Measurements from ENCODE around the gene MORN1. TPM values are rescaled to one million over a fixed set of nuclear protein-coding genes. Genes with fewer than 3 reads are reported as not detected.

The MORN1 gene
- total and polyA plus RNA-seq, 9 of the 15 experiments (the other 6 are each of a cell fraction or from before 2014, with no cell fraction given): 0.24 to 9.3 (median 4.2) TPM

DNA sequence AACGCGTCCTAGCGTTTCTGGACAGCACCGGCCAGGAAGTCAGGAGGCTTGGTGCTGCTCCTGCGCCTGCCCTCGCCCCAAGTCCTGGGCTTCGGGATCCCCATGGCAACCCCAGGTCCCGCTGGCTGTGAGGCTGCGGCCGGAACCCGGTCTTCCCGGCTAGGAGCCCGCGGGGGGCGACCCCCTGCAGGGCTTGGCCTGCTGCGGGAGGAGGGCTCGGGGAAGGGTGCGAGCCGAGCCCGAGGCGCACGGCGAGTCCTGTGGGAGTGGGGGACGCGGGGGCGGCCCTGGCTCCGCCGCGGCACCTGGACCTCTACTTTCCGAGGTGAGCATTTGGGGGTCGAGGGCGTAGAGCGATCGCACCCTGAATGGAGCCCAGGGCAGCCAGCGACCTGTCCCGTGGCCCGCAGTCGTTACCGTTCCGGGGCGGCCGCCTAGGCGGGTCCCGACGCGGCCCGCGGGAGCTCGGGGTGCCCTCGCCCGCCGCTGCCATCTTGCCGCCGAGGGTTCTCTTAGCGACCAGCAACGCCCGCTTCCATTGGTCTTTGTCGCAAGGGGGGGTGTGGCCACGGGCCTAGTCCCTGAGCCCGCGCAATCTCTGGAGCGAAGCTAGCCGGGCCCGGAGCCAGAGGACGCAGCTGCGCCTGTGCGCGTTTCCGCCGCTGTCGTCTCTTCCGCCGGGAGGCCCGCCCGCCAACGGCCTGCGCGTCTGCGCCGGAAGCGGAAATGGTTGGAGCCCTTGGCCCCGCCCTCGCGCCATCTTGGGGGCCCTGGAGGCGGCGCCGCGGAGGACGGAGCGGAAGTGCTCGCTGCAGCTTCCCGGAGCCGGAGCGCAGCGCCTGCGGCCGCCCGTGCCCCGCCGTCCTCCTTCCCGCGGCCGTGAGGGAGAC lies at the start of gene MORN1, which contains the start of gene RER1 (continued):
- TF ChIP-seq, protein P1, sequence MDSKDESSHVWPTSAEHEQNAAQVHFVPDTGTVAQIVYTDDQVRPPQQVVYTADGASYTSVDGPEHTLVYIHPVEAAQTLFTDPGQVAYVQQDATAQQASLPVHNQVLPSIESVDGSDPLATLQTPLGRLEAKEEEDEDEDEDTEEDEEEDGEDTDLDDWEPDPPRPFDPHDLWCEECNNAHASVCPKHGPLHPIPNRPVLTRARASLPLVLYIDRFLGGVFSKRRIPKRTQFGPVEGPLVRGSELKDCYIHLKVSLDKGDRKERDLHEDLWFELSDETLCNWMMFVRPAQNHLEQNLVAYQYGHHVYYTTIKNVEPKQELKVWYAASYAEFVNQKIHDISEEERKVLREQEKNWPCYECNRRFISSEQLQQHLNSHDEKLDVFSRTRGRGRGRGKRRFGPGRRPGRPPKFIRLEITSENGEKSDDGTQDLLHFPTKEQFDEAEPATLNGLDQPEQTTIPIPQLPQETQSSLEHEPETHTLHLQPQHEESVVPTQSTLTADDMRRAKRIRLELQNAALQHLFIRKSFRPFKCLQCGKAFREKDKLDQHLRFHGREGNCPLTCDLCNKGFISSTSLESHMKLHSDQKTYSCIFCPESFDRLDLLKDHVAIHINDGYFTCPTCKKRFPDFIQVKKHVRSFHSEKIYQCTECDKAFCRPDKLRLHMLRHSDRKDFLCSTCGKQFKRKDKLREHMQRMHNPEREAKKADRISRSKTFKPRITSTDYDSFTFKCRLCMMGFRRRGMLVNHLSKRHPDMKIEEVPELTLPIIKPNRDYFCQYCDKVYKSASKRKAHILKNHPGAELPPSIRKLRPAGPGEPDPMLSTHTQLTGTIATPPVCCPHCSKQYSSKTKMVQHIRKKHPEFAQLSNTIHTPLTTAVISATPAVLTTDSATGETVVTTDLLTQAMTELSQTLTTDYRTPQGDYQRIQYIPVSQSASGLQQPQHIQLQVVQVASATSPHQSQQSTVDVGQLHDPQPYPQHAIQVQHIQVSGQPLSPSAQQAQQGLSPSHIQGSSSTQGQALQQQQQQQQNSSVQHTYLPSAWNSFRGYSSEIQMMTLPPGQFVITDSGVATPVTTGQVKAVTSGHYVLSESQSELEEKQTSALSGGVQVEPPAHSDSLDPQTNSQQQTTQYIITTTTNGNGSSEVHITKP (IDR thresholded peaks at IDR 0.05; ENCODE audit: partially characterized antibody): peak; percentile 41
- no peak for TF ChIP-seq ZNF274 (IDR thresholded peaks at IDR 0.05; ENCODE audit: borderline replicate concordance, low read depth, low read length)
- TF ChIP-seq, protein P2, sequence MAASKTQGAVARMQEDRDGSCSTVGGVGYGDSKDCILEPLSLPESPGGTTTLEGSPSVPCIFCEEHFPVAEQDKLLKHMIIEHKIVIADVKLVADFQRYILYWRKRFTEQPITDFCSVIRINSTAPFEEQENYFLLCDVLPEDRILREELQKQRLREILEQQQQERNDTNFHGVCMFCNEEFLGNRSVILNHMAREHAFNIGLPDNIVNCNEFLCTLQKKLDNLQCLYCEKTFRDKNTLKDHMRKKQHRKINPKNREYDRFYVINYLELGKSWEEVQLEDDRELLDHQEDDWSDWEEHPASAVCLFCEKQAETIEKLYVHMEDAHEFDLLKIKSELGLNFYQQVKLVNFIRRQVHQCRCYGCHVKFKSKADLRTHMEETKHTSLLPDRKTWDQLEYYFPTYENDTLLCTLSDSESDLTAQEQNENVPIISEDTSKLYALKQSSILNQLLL (CRISPR knock-in tag; IDR thresholded peaks at IDR 0.05; ENCODE audit: borderline replicate concordance): no peak
- TF ChIP-seq, protein P3, sequence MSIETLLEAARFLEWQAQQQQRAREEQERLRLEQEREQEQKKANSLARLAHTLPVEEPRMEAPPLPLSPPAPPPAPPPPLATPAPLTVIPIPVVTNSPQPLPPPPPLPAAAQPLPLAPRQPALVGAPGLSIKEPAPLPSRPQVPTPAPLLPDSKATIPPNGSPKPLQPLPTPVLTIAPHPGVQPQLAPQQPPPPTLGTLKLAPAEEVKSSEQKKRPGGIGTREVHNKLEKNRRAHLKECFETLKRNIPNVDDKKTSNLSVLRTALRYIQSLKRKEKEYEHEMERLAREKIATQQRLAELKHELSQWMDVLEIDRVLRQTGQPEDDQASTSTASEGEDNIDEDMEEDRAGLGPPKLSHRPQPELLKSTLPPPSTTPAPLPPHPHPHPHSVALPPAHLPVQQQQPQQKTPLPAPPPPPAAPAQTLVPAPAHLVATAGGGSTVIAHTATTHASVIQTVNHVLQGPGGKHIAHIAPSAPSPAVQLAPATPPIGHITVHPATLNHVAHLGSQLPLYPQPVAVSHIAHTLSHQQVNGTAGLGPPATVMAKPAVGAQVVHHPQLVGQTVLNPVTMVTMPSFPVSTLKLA (conservative IDR thresholded peaks at IDR 0.05): peak; percentile 83 to 95
- TF ChIP-seq POLR2G (IDR thresholded peaks at IDR 0.05; ENCODE audit: low read depth, low read length): peak; percentile 90
- TF ChIP-seq NR2C1 (IDR thresholded peaks at IDR 0.05): peak; percentile 90
- TF ChIP-seq NR2C1 (tag; IDR thresholded peaks at IDR 0.05): peak; percentile 93
- TF ChIP-seq CBX2 (IDR thresholded peaks at IDR 0.05; ENCODE audit: insufficient read depth, low read length, poor library complexity, severe bottlenecking): no peak
- no peak for TF ChIP-seq ZNF436 (CRISPR knock-in tag; IDR thresholded peaks at IDR 0.05)
- TF ChIP-seq E2F3 (CRISPR knock-in tag; IDR thresholded peaks at IDR 0.05): peak; percentile 94
- TF ChIP-seq, protein P4, sequence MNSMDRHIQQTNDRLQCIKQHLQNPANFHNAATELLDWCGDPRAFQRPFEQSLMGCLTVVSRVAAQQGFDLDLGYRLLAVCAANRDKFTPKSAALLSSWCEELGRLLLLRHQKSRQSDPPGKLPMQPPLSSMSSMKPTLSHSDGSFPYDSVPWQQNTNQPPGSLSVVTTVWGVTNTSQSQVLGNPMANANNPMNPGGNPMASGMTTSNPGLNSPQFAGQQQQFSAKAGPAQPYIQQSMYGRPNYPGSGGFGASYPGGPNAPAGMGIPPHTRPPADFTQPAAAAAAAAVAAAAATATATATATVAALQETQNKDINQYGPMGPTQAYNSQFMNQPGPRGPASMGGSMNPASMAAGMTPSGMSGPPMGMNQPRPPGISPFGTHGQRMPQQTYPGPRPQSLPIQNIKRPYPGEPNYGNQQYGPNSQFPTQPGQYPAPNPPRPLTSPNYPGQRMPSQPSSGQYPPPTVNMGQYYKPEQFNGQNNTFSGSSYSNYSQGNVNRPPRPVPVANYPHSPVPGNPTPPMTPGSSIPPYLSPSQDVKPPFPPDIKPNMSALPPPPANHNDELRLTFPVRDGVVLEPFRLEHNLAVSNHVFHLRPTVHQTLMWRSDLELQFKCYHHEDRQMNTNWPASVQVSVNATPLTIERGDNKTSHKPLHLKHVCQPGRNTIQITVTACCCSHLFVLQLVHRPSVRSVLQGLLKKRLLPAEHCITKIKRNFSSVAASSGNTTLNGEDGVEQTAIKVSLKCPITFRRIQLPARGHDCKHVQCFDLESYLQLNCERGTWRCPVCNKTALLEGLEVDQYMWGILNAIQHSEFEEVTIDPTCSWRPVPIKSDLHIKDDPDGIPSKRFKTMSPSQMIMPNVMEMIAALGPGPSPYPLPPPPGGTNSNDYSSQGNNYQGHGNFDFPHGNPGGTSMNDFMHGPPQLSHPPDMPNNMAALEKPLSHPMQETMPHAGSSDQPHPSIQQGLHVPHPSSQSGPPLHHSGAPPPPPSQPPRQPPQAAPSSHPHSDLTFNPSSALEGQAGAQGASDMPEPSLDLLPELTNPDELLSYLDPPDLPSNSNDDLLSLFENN (IDR thresholded peaks at IDR 0.05; ENCODE audit: low read depth in 2 of 2, low read length in 2 of 2): peak in 1 of 2 experiments; percentile 63; a peak in 2 of 4 replicates
- TF ChIP-seq ESRRA (IDR thresholded peaks at IDR 0.05; ENCODE audit: borderline replicate concordance, low read depth): peak; percentile 82; the same call in 1 of the 2 replicates
- peak; percentile 95 for TF ChIP-seq RFX1 (IDR thresholded peaks at IDR 0.05)

Measured in K562 (cell line).